K562 (cell line): ENCODE results near the gene UBASH3A. TPM values are rescaled to one million over a fixed set of nuclear protein-coding genes. Genes with fewer than 3 reads are reported as not detected.

ENCODE experiments used
- ATAC-seq: fragments of 200-7000 bp; cut with Tn5 transposase; 3 replicates; pipeline ENCODE4 v1.9.1; 2020; ENCODE audit warnings: moderate library complexity
- BruUV-seq: library from RNA; stranded (reverse); fragments of 400-500 nt; replicated peaks from 2 replicates; lab custom pipeline; 2021; lab: Mats Ljungman, UMichigan
- CTCF ChIA-PET: fragments of 300-600 bp; formaldehyde crosslinking; extraction: SDS; loops from one replicate; lab custom pipeline; 2021; ENCODE audit warnings: low intra/inter-chr PET ratio; lab: Yijun Ruan, JAX
- POLR2A ChIA-PET: fragments of 300-600, 350-650 bp; sonication (Branson Sonifier 250); formaldehyde crosslinking; extraction: SDS; loops from one replicate; lab custom pipeline; 2021; ENCODE audit warnings: antibody characterized with exemption, inconsistent platforms; lab: Yijun Ruan, JAX
- DNase-seq, 4 experiments: peaks; one replicate each; pipeline versions ENCODE4 v3.0.0 to v3.0.0-alpha.2; 2011 to 2018; ENCODE audit warnings: low spot score in 3 of 4, mixed read lengths in 3 of 4; ENCODE audit errors: extremely low read depth in 1 of 4
- FAIRE-seq: peaks from 2 replicates; lab custom pipeline; 2011; peaks lifted over from hg19 to GRCh38; lab: Jason Lieb, UNC
- H2AFZ ChIP-seq: 2 replicates; pipeline ENCODE4 v1.6.0; 2011; ENCODE audit warnings: low read depth, low read length, control low read depth, inconsistent platforms
- H3K27ac ChIP-seq: fragments of 200-600 bp; 3 replicates; pipeline ENCODE4 v1.8.0; 2011; ENCODE audit warnings: low read depth, mild to moderate bottlenecking, control low read depth, inconsistent platforms, low read length, moderate library complexity, mixed read lengths; ENCODE audit errors: extremely low read depth
- H3K27me3 ChIP-seq, 2 experiments: fragments of 300-600 bp in 1 of 2; 2 replicates in 1 of 2; 3 replicates in 1 of 2; pipeline versions ENCODE4 v1.6.0 to v1.8.0; 2011; ENCODE audit warnings: inconsistent platforms in 2 of 2, low read length in 2 of 2, mild to moderate bottlenecking in 1 of 2, mixed read lengths in 1 of 2, moderate library complexity in 1 of 2; ENCODE audit not compliant: control insufficient read depth in 2 of 2, insufficient read depth in 2 of 2
- H3K36me3 ChIP-seq: fragments of 300-600 bp; 3 replicates; pipeline ENCODE4 v1.8.0; 2011; ENCODE audit warnings: mild to moderate bottlenecking, low read length, inconsistent platforms; ENCODE audit not compliant: control insufficient read depth, insufficient read depth
- H3K4me1 ChIP-seq, 2 experiments: fragments of 200-600 bp in 1 of 2; replicated peaks in 1 of 2; 2 replicates in 1 of 2; 3 replicates in 1 of 2; pipeline versions ENCODE4 v1.5.1 to v1.8.0; 2011; ENCODE audit warnings: inconsistent platforms in 2 of 2, low read length in 2 of 2, mild to moderate bottlenecking in 1 of 2, mixed read lengths in 1 of 2, moderate library complexity in 1 of 2; ENCODE audit not compliant: control insufficient read depth in 2 of 2, insufficient read depth in 2 of 2
- H3K4me2 ChIP-seq: 2 replicates; pipeline ENCODE4 v1.6.1; 2011; ENCODE audit warnings: low read length, control low read depth, inconsistent platforms, mixed read lengths; ENCODE audit not compliant: insufficient read depth
- H3K4me3 ChIP-seq: fragments of 200-600 bp; sonication (generic), shearing (Covaris generic); 2 replicates; pipeline ENCODE4 v1.5.1; 2016; ENCODE audit warnings: control low read depth, inconsistent platforms
- H3K79me2 ChIP-seq: fragments of 200-600 bp; 3 replicates; pipeline ENCODE4 v1.8.0; 2011; ENCODE audit warnings: low read length, inconsistent platforms; ENCODE audit not compliant: control insufficient read depth, insufficient read depth
- H3K9ac ChIP-seq, 2 experiments: 2 replicates each; pipeline versions ENCODE4 v1.6.0 to v1.6.1; 2011; ENCODE audit warnings: low read depth in 2 of 2, low read length in 2 of 2, control low read depth in 1 of 2, inconsistent platforms in 1 of 2, mild to moderate bottlenecking in 1 of 2, mixed read lengths in 1 of 2; ENCODE audit not compliant: insufficient read depth in 1 of 2
- H3K9me1 ChIP-seq: one replicate; pipeline ENCODE4 v1.6.0; 2011; ENCODE audit warnings: inconsistent platforms, mild to moderate bottlenecking, low read length, moderate library complexity; ENCODE audit not compliant: control insufficient read depth, insufficient read depth
- H3K9me3 ChIP-seq: replicated peaks from 2 replicates; pipeline ENCODE4 v1.5.1; 2011; ENCODE audit warnings: low read depth, low read length, inconsistent platforms; ENCODE audit not compliant: control insufficient read depth, insufficient read depth
- H4K20me1 ChIP-seq: replicated peaks from 2 replicates; pipeline ENCODE4 v1.6.1; 2011; ENCODE audit warnings: low read length, inconsistent platforms, mixed read lengths; ENCODE audit not compliant: control insufficient read depth, insufficient read depth
- ERF ChIP-seq: fragments of 450-650 bp; formaldehyde crosslinking; IDR thresholded peaks from 2 replicates; pipeline ENCODE4 v1.4.0; 2020; ENCODE audit warnings: mild to moderate bottlenecking, mixed read lengths
- FIP1L1 ChIP-seq: fragments of 200-400 bp; formaldehyde crosslinking; IDR thresholded peaks from 2 replicates; pipeline ENCODE4 v1.6.1; 2018; ENCODE audit warnings: mild to moderate bottlenecking, low read depth, low read length; ENCODE audit not compliant: poor library complexity, severe bottlenecking
- FUS ChIP-seq: fragments of 200-400 bp; formaldehyde crosslinking; optimal IDR thresholded peaks from 2 replicates; pipeline ENCODE3; 2017; ENCODE audit warnings: low read depth, low read length
- NCOA6 ChIP-seq: fragments of 450-650 bp; IDR thresholded peaks from 2 replicates; pipeline ENCODE4 v1.6.1; 2017; ENCODE audit warnings: mild to moderate bottlenecking
- RB1 ChIP-seq: fragments of 450-650 bp; IDR thresholded peaks from 2 replicates; pipeline ENCODE4 v1.6.1; 2017; ENCODE audit warnings: low read depth, mild to moderate bottlenecking
- SAFB2 ChIP-seq: fragments of 200-400 bp; formaldehyde crosslinking; IDR thresholded peaks from 2 replicates; pipeline ENCODE4 v1.6.1; 2018; ENCODE audit warnings: borderline replicate concordance, low read length, low read depth, moderate library complexity; ENCODE audit not compliant: severe bottlenecking
- YBX1 ChIP-seq: fragments of 450-650 bp; IDR thresholded peaks from 2 replicates; pipeline ENCODE4 v1.7.1; 2016; ENCODE audit warnings: mild to moderate bottlenecking
- ZBTB7A ChIP-seq: IDR thresholded peaks from 2 replicates; pipeline ENCODE4 v1.6.1; 2011; ENCODE audit warnings: low read depth, mild to moderate bottlenecking, low read length, moderate library complexity, borderline replicate concordance; ENCODE audit not compliant: control insufficient read depth
- ZNF407 ChIP-seq: fragments of 450-650 bp; IDR thresholded peaks from 2 replicates; pipeline ENCODE4 v1.6.1; 2016; ENCODE audit warnings: low read depth
- ZNF436 ChIP-seq: fragments of 250-450, 450-650 bp; sonication (Bioruptor Pico); formaldehyde crosslinking; IDR thresholded peaks from 2 replicates; pipeline ENCODE4 v1.7.0; 2020; ENCODE audit warnings: mild to moderate bottlenecking
- ZNF644 ChIP-seq: fragments of 200-800 bp; sonication (Bioruptor generic); IDR thresholded peaks from 2 replicates; pipeline ENCODE4 v1.6.1; 2016; ENCODE audit warnings: low read depth, missing genetic modification characterization, missing compliant biosample characterization
- ZNF785 ChIP-seq: fragments of 250-450 bp; sonication (Bioruptor Pico); IDR thresholded peaks from 2 replicates; pipeline ENCODE4 v1.4.0; 2020; ENCODE audit warnings: mild to moderate bottlenecking
- WGBS: fragments of 100-300 bp; shearing (Covaris generic); methylation state at CpG from one replicate; pipeline ENCODE4 v1.1.6; 2016; ENCODE audit warnings: low coverage, mixed read lengths; ENCODE audit not compliant: insufficient coverage; ENCODE audit errors: missing lambda C conversion rate; 5-methylcytosine and 5-hydroxymethylcytosine counted together
- in situ Hi-C: fragments of 300-500 bp; cut with MboI; formaldehyde crosslinking; loops from 4 replicates; pipeline ENCODE4 v1.15.0; 2018; ENCODE audit warnings: inconsistent platforms, mixed read lengths
- intact Hi-C: fragments of 100-400 bp; cut with micrococcal nuclease; formaldehyde crosslinking; loops from 2 replicates; pipeline ENCODE4 v1.14.2; 2022
- polyA plus RNA-seq, 8 experiments: library from polyadenylated mRNA; depleted of rRNA in 4 of 8; stranded (reverse) in 5 of 8; unstranded in 3 of 8; fragments of >200 nt; fragmentation: Nextera tagmentation in 2 of 8; fragmentation: Illumina TruSeq in 1 of 8; extraction: Ambion mirVana in 2 of 8; extraction: Trizol in 1 of 8; gene quantifications; 2 replicates each; pipeline versions ENCODE4 v1.2.1 to v1.2.3, GENCODE V29; 2011 to 2014; ENCODE audit warnings: inconsistent platforms in 1 of 8, missing spikeins in 1 of 8
- total RNA-seq, 7 experiments: library from RNA; depleted of rRNA in 6 of 7; stranded (reverse); fragments of >200 nt in 6 of 7; fragmentation: Illumina TruSeq in 2 of 7; extraction: Trizol in 2 of 7; gene quantifications; 2 replicates each; pipeline versions ENCODE4 v1.2.1 to v1.2.3, GENCODE V29; 2011 to 2021; ENCODE audit warnings: low replicate concordance in 1 of 7

The UBASH3A gene
- total and polyA plus RNA-seq, 9 of the 15 experiments (the other 6 are each of a cell fraction or from before 2014, with no cell fraction given) = 0.23 to 1.8 (median 1.1) TPM

DNA sequence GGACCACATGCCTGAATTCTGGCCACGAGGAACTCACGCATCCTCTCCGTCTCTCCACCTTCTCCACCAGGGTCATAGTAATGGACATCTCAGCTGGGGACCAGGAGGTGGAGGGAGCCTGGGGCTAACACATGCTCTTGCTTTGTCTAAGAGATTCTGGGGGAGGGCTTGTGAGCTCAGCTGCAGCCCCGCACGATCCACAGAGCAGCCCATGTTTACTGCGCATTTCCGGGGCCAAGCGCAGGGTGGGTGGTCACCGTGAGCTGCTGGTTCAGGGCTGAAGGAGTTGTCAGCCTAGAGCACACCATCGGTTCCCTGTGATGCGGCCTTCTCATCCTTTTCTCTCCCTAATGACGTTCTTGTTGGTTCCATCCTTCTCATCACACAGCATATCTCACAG, 45.4 kb upstream of the UBASH3A start:
- Histone ChIP-seq H3K9me3 (0 out of 2 replicates have a peak, but pooled peaks cover 2% of the 10 kb centered on the region), H3K36me3 (no peaks in the 10 kb centered on the region), H3K4me1 (no peaks in the 10 kb centered on the region; a peak in 1 of 5 replicates), H3K4me2 (no peak overlapping the region), H4K20me1 (no peaks in the 10 kb centered on the region; the same call in 1 of the 2 replicates), H3K27me3 (peaks cover 22 to 61% of the 10 kb centered on the region in 2 experiments), H3K27ac (no peak overlapping the region), H3K79me2 (no peaks in the 10 kb centered on the region), H3K9ac (no peak overlapping the region), H3K4me3 (no peak overlapping the region), H2AFZ (no peak overlapping the region), H3K9me1 (no peaks in the 10 kb centered on the region)
- TF ChIP-seq ZNF644 (tag) (no peak), ZNF407 (no peak), SAFB2 (no peak), FUS (no peak), NCOA6 (no peak), RB1 (no peak), ZBTB7A (no peak), ZNF785 (CRISPR knock-in tag) (no peak), YBX1 (no peak), FIP1L1 (no peak), ZNF436 (CRISPR knock-in tag) (no peak), ERF (no peak)
- no TSS peak for BruUV-seq
- FAIRE-seq (no peak), ATAC-seq (no peak), DNase-seq (no peak)
- ChIA-PET POLR2A (interaction anchor here (1.2 kb wide), 1 partner anchor 18 kb away, joined by 3 read pairs; no protein-coding TSS in a partner anchor), CTCF (no interaction called here)
- in situ Hi-C loops = no loop called here
- 1% methylated on average over 12 of the region's 12 CpGs for WGBS
- intact Hi-C loops = no loop called here
